AG20443 (cell line): ENCODE data around the gene THSD4.

ENCODE experiments used
- DNase-seq: peaks from one replicate; pipeline ENCODE4 v3.0.0; 2012; ENCODE audit warnings: low spot score, mixed read lengths

Gene THSD4

GRCh38 chr15:71627188-71627587 lies 511.9 kb downstream of the THSD4 start:
- no peak for DNase-seq

- DNase-seq: peak; percentile 25
Observed at GRCh38 chr15:71627604-71628003, 512.3 kb downstream of the THSD4 start.

GRCh38 chr15:71628988-71629770 lies 513.9 kb downstream of the THSD4 start:
- no peak for DNase-seq

GRCh38 chr15:71629781-71630474 lies 514.7 kb downstream of the THSD4 start:
- DNase-seq: no peak

DNA sequence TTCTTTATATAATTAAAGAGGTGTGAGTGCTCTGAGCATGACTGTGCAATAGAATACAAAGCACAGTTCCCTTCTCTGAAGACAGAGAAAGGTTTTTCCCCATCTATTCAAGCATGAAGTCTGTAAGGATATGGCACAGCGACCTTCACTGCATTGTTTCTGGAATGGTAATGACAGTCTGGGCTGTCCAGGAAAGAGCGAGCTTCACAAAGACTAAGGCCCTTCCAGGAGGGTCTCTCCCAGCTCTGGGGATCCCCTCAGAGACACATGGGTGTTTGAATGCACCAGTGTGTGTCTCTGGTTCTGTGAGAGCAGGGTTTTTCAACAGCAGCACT lies 515.2 kb downstream of the THSD4 start:
- no peak for DNase-seq

- no peak for DNase-seq
Observed at GRCh38 chr15:71632576-71633195, 517.4 kb downstream of the THSD4 start.

DNA sequence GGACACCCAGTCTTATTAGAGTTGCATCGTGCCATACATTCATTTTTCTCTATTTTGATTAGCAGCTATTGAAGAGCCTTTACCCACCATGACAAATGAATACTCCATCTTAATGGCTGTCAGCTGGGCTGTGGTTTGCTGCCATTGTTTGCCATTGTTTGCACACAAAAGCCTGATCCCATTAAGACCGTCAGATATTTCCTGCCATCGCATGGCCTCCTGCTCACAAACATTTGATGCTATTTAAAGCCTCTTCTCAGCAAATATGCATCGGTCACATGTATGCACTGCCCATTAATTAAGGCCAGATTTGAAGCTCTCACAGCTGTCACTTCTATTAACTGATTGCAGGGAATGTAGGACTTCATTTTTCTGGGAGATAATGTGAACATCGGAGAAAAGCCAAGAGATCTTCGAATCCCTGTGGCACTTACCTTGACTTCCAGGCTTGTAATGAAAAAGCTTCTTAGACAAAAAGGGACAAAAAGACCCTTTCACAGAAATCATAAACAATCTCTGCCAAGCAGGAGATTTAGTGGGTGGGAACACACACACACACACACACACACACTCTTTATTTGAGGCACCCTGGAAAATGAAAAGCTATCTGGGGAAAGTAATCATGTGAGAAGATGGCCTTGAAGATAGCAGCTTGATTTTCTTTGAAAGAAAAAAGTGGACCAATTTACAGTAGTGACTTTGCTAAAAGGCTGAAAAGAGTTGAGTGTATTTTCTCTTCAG lies 519.7 kb downstream of the THSD4 start:
- DNase-seq: no peak

DNA sequence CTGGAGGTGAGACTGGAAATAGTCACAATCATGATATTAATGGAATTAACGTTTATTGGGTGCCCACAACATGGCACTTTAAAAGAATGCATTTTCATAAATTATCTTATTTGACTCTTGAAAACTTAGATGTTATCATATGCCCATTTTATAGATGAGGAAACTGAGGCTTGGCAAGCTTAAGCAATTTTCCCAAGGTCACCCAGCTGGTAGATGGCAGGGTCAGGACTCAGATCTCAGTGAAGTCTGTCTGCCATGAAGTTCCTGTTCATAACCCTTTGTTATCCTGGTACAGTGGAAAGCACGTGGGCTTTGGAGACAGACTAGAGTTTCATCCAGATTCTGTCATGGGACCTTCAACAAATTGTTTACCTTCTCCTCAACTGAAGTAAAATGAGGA lies 520.5 kb downstream of the THSD4 start:
- no peak for DNase-seq

DNA sequence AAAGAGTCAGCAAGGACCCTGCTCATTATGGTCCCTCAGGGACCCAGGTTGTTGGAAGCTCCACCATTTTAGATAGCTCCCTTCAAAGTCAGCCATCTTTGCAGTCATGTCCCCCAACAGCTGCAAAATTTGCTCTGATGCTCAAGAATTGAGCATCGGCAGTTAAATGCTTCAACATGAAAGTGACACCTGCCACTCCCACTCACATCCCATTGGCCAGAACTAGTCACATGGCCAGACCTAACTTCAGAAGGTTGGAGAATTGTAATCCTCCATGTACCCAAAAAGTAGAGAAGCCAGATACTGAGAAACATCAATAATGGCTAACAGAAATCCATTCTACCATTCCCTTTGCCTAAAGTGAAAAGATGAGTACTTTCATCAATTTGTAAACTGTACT lies 523.6 kb downstream of the THSD4 start:
- DNase-seq: no peak

DNA sequence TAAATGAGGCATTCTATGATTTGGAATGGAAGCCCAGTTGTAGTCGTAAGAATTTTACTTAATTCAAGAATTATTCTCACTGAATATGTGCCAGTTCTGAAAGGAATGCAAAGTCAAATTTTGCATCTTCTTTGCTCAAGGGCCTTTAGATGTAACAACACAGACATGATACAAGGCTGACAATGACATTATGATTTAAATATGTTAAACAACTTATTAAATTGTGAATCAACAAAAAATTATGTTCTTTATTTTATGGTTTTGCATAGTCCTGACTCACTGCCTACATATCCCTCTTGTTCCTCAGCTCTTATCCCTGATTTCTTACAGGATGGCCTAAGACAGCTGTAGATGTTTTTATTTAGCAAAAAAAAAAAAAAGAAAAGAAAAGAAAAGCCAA lies 524.2 kb downstream of the THSD4 start:
- DNase-seq: no peak

GRCh38 chr15:71643918-71644317 lies 528.6 kb downstream of the THSD4 start:
- DNase-seq: no peak

DNA sequence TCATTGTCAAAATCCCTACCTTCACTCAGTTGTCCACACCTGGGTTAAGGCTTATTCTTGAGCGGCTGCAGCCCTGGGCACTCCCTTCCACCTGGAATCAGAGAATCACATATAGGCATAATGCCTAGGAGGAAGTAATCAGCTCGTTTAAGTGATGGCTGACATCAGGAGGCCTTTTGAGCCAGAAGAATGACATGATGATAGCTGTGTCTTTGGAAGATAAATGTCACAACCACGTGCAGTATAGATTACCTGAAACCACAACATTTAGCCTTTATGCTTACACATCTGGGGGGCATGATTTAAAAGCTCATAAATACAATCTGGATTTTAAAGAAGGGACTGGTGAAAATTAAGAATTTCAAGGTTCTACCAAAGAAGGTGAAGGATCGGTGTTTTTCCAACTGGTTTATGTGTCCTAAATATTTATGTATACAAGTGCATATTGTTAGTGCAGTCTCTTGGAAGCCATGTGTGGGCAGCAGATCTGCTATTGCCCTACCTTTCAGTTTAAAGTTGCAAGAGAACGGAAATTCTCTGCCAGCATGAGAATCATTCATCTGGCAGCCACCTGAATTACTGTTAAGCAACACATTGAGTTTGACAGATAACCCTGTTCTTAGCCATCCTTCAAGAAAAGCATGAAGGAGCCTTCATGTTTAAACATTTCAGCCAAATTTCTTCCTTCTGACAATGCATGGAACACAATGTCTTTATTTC lies 531.7 kb downstream of the THSD4 start:
- DNase-seq: no peak

GRCh38 chr15:71647487-71647808 lies 532.2 kb downstream of the THSD4 start:
- peak; percentile 41 for DNase-seq

DNA sequence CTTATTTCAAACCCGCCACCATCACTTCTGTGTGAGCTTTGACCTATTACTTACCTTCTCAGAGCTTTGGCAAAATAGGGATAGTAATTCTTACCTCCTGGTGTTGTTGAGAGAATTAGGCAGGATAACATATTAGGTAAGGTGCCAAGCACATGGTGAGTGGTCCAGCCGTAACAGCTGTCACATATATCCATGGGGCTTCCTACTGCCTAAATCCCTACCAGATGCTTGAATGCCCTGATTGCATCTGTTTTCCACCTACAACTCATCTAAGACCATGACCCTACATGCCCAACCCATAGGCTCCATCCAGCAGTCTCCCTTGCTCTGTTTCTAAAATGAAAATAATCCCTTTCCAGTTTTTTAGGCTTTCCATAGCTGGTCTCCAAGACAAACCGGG lies 532.8 kb downstream of the THSD4 start:
- no peak for DNase-seq

DNA sequence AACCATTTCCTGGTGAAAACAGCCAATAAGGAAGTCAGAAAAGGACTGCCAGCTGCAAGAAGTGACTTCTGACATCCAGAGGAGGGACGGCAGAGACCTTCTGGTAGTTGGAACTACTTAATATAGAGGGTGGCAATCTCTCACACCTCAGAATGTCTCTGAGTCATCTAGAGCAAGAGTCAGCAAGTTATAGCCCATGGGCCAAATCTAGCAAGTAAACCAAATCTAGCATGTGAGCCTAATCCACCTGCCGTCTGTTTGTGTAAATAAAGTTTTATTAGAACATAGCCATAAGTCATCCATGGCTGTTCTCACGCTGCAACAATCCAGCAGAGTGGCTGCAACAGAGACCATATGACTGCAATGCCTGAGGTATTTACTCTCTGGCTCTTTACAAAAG lies 534.6 kb downstream of the THSD4 start:
- DNase-seq: no peak

GRCh38 chr15:71650603-71651002 lies 535.3 kb downstream of the THSD4 start:
- no peak for DNase-seq

- DNase-seq: peak; percentile 52
Observed at GRCh38 chr15:71651750-71652186, 536.5 kb downstream of the THSD4 start.

GRCh38 chr15:71654042-71654719 lies 538.9 kb downstream of the THSD4 start:
- DNase-seq: no peak

GRCh38 chr15:71654720-71655174 lies 539.5 kb downstream of the THSD4 start:
- DNase-seq: no peak

DNA sequence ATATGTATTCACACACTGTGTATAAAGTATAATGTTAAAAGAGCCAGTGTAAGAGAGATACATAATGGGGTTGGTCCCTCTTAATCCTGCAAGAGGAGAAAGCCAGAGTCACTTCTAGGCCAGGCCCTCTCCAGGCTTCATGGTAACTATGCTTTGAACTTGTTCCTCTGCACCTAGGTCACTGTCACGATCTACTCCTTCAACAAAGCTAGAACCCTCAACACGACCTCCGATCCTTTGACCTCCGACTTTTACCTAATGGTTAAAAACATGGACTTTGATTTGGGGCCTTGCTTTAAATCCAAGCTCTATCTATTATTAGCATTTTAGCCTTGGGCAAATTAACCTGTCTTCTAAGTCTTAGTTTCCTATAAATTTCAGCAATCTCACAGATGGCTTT lies 541.2 kb downstream of the THSD4 start:
- DNase-seq: no peak

DNA sequence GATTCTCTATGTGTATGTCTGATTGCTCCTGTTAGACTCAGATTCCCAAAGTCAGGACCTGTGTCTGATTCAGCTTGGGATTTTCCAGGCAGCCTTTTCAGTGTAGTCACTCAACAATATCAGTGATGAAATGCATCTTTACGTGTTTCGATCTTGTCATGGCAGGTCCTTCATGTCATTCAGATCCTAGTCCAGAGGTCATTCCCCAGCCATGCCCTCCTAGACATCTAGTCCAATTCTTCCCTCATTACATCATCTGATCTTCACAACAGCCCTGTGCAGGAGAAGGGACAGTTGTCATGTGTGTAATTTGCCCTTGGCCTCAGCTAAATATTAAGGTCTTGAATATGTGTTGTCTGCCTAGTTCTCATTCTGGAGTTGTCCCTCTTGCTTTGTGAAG lies 541.9 kb downstream of the THSD4 start:
- no peak for DNase-seq
